ENCODE measurements around the gene TXNDC12.
"Not testable (repeated sequence)": the region's sequence is repeated elsewhere in the genome, so short reads cannot be mapped to it uniquely, and the experiment has no call there.

TXNDC12 gene

DNA sequence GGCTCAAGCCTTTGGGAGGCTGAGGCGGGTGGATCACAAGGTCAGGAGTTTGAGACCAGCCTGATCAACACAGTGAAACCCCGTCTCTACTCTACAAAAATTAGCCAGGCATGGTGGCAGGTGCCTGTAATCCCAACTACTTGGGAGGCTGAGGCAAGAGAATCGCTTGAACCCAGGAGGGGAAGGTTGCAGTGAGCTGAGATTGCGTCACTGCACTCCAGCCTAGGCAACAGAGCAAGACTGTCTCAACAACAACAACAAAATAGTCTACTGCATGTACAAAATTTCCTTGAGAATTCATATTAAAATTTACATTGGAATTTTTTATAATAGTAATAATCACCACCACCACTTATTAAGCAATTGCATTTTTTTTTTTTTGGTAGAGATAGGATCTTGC is 5.7 kb downstream of the TXNDC12 start:
- not testable (repeated sequence) for DNase-seq (ENCODE audit: low read depth in 2 of 2)

DNA sequence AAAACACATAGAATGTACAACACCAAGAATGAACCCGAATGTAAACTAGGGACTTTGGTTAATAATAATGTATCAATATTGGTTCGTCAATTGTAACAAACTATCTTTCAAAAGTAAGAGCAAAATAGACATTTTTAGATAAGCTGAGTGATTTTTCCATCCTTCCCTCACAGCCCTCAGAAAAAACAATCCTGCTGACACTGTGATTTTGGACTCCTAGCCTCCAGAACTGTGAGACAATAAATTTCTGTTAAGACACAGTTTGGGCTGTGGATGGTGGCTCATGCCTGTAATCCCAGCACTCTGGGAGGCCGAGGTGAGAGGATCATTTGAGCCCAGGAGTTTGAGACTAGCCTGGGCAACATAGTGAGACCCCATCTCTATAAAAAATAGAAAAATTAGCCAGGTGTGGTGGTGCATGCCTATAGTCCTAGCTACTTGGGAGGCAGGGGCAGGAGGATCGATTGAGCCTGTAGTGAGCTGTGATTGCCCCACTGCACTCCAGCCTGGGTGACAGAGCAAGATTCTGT is 9.3 kb downstream of the TXNDC12 start:
- not testable (repeated sequence) for DNase-seq (ENCODE audit: low read depth in 2 of 2)

DNA sequence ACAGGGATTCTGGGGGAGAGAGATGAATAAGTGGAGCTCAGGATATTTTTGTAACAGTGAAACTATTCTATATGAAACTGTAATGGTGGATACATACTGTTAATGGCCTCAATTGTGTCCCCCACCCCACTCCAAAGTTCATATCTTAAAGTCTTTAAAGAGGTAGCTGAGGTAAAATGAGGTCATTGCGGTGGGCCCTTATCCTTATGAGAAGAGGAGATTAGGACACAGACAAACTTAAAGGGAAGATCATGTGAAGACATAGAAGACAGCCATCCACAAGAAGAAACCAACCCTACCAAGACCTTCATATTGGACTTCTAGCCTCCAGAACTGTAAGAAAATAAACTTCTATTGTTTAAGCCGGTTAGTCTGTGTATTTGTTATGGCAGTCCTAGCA is 9.8 kb downstream of the TXNDC12 start:
- DNase-seq (ENCODE audit: low read depth in 2 of 2), result no peak

DNA sequence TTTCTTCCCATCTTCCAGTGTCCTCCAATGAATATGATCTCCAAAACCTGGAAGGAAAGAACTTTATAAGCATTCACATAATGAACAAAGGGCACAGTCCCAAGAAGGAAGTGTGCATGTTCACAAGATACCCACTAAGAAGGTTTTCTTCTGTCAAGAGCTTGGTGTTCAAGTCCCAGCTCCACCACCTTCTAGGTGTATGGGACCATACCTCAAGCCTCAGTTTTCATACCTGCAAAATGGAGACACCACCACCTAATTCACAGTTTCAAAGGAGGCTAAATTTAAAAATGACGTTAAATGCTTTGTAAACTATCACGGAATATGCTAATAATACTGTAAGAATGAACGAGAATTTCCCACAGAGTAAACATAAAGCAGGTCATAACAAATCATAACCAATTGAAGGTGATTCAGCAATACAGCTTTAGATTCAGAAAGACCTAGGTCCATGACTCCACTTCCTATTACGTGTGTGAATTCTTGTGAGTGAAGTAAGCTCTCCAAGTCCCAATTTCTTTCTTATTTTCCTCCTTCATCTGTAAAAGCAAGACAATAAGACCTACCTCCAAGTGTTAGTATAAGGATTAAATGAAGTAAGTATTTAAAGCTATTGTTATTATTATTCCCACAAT is 13.3 kb downstream of the TXNDC12 start:
- no peak for DNase-seq (ENCODE audit: low read depth in 2 of 2)

DNA sequence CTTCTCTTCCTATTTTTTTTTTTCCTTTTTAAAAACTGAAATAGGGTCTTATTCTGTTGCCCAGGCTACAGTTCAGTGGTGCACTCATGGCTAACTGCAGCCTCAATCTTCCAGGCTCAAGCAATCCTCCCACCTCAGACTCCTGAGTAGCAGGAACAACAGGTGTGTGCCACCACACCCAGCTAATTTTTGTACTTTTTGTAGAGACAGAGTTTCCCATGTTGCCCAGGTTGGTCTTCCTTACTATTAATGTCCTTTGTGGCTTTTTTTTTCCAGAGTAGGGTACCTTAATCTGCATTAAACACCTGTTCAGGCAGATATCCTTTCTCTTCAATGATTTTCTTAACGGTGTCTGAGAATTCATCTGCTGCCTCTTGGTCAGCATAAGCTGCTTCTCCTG is 17.1 kb downstream of the TXNDC12 start:
- DNase-seq (ENCODE audit: low read depth in 2 of 2), result no peak

DNA sequence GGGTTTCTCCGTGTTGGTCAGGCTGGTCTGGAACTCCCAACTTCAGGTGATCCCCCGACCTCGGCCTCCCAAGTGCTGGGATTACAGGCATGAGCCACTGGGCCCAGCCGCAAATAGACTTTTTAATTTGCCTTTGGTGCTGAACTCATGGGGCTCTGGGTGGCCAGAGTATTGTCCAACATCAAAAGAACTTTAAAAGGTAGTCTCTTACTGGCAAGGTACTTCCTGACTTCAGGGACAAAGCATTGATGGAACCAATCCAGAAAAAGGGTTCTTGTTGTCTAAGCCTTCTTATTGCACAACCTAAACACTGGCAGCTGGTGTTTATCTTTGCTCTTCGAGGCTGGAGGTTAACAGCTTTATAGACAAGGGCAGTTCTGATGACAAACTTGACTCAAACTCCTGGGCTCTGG is 17.6 kb downstream of the TXNDC12 start:
- no peak for DNase-seq (ENCODE audit: low read depth in 2 of 2)

DNA sequence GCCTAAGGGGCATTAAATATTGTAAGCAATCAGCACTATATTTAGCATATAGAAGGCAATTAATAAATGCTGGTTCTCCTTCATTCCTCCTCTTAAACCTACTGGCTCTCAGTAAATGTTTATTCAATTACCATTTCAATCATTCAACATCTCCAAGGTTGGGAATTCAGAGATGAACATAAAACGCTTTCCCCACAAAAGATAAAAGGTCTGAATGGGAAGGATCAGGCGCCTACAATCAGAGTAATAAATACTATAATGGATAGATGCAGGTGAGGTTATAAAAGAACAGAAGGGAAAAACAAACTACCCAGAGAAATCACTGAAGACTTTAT is 21.0 kb downstream of the TXNDC12 start:
- no peak for DNase-seq (ENCODE audit: low read depth in 2 of 2)

DNA sequence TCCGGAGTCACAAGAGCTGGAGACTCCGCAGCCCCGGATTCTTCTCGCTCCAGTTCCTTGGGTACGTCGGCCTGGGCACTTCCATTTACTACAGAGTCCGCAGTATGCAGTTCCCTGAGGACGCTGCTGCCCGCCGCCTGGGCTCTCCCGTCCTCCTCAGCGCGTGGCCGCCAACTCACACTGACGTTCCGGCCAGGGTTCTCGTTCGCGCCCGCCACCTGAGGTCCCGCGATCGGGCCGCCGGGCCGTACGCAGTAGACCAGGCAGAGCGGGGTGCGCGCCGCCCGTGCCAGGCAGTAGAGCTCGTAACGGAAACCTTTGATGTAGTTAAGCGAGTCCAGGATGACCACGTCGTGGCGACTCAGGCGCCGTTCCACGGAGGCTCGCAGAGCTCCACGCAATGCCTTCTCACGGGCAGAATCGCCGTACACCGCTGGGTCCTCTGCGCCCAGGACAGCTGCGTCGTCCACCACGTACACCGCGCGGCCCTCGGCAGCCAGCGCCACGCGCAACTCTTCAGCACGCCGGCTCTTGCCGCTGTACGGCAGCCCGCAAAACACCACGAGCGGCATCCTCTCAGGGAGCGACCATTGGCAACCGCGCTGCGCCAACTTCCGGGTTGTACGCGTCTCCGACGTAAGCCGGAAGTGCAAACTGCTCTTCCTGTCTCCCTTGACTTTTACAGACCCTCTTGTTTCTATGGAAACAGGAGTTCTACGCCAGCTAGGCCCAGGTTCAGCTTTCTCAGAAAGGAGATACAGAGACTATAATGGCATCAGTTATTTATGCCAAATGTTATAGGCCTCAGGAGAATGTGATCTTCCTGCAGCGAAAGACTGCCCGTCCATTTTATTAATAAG is 21.6 kb downstream of the TXNDC12 start, which contains the start of gene KTI12:
Gene KTI12, minus strand, starts transcription at position 621 of the 860 bp plus-strand sequence. Its CDS starts 49 bp downstream, at position 572.
- peak; percentile 72 to 78 for DNase-seq (ENCODE audit: low read depth in 2 of 2)

DNA sequence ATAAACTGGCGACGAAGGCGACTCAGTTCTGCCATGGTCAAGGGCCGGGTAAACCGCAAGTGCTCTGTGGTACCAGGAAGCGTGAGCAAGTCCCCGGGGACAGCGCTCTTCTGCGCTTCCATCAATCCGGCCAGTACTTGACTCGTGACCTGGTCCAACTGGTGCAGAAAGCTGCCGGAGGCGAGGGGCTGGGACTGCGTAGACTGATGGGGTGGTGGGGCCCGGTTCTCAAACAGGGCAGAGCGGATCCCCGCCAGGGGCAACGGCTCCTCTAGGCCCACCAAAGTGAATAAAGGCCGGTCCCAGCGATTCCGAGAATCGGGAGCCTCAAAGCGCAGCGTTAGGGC is 22.2 kb downstream of the TXNDC12 start:
- peak in 1 of 2 experiments; percentile 5 for DNase-seq (ENCODE audit: low read depth in 2 of 2)

DNA sequence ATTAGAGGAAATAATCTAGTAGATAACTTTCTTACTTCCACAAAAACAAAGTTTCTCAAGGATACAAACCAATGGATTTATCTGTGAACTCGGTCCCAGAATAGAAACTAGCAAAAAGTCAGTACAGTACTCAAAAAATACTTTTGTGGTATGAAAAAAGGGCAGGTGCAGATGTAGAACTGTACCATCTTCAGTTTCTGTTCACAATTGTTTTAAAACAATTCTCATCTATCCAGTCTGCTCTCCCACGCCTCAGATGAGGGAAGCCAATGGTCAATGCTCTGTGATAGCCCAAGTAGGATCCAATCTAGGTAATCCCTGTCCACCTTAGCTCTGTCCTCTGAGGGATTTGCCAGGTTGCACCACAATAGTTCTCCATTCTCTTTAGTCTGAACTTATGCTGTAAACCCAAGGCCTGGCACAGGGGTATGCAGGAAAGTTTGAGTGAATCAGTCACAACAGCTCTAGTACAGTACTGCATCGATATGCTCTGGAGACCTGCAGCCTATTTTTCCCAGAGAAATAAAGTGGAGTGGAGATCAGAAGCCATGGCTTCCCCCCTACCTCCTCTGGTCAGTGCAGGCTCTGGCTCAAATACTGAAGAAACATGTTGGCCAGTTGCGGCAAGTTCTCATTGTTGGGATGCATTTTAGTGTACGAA is 22.7 kb downstream of the TXNDC12 start:
- DNase-seq (ENCODE audit: low read depth in 2 of 2), result no peak

DNA sequence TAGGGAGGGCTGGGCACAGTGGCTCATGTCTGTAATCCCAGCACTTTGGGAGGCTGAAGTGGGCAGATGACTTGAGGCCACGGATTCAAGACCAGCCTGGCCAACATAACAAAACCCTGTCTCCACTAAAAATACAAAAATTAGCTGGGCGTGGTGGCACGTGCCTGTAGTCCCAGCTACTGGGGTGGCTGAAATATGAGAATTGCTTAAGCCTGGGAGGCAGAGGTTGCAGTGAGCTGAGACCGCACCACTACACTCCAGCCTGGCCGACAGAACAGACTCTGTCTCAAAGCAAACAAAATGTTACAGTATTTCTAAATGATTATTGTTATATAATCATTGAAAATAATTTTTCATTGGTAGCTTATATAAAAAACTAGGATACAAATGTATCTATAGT is 26.2 kb downstream of the TXNDC12 start:
- not testable (repeated sequence) for DNase-seq (ENCODE audit: low read depth in 2 of 2)

DNA sequence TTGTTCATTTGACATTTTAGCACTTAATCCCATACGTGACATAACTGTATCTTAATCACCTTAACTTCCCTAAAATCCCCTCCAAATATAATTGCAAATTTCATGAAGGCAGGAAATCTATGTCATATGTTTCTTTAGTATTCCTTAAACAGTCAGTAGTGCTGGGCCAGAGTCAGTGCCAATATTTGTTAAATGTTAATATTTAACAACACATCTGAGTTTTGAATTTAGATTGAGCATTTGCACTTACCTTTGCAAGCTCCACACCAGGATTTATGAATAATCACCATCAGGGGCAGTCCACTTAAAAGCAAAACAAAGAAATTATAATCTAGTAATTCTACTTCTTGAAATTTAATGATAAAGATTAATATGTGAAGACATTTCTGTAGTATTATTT is 26.7 kb downstream of the TXNDC12 start:
- no peak for DNase-seq (ENCODE audit: low read depth in 2 of 2)

DNA sequence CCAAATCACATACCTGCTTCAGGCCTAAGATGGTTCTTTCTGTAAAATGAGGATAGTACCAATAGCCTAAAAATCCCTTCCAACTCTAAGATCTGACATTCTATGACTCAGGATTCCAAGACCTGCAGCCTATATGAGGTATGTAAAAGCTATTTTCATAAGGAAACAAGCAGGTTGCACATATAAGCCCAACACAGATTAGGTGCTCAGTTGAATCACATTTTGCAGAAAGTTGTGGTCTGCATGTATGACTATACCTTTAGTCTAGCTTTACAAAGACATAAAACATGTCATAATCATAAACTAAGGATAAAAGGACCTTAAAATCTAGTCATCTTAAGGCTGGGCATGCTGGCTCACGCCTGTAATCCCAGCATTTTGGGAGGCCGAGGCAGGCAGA is 28.7 kb downstream of the TXNDC12 start:
- no peak for DNase-seq (ENCODE audit: low read depth in 2 of 2)

DNA sequence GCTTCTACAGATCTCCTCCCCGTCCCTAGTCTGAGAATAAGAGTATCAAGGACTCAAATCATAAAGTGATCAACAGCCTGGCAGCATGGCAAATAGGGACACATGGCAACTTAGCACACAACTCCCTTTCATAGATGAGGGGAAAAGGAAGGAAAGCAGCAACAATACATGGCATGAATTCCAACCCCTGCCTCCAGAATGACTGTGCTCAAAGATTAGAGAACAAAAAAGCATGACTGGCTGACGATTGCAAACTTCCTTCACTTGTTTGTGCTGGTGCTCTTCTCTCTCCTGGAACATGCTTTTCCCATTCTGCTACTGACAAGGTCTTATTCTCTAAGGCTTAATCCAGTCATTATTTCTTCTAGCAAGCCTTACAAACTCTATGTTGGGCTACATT is 32.9 kb downstream of the TXNDC12 start:
- DNase-seq (ENCODE audit: low read depth in 2 of 2), result no peak

DNA sequence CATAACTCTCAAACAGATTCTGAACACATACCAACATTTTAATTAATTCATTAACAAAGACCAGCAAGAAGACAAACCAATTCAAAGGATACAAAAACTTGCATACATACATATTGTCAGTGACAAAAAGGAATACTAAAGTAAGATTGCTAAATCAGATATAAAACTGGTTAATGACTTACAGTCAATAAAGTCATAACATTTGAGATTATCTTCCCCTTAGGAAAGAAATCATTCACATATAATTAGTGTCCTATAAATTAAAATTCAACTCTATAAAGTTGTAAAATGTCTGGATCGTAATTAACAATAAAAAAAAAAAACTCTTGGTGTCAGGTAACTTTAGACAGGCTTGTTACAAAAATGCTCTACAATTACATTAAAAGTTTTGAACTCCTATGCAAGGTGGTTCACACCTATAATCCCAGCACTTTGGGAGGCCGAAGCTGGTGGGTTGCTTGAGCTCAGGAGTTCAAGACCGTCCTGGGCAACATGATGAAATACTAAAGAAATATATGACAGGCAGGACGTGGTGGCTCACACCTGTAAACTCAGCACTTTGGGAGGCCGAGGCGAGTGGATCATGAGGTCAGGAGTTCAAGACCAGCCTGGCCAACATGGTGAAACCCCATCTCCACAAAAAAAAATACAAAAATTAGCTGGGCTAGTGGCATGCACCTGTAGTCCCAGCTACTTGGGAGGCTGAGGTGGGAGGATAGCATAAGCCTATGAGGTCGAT is 46.8 kb downstream of the TXNDC12 start:
- no peak for DNase-seq (ENCODE audit: low read depth in 2 of 2)

DNA sequence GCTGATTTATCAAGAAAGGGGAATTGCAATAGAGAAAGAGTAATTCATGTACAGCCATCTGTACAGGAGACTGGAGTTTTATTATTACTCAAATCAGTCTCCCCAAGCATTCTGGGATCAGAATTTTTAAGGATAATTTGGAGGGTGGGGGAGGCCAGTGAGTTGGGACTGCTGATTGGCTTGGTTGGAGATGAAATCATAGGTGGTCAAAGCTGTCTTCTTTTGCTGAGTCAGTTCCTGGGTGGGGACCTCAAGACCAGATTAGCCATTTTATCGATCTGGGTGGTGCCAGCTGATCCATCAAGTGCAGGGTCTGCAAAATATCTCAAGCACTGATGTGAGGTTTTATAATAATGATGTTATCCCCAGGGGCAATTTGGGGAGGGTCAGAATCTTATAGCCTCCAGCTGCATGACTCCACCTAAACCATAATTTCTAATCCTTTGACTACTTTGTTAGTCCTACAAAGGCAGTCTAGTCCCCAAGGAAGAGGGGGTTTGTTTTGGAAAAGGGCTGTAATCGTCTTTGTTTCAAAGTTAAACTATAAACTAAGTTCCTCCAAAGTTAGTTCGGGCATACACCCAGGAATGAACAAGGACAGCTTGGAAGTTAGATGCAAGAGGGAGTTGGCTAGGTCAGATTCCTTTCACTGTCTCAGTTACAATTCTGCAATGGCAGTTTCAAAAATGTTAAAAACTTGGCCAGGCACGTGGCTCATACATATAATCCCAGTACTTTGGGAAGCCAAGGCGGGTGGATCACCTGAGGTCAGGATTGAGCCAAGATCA is 47.6 kb downstream of the TXNDC12 start:
- DNase-seq (ENCODE audit: low read depth in 2 of 2), result no peak

DNA sequence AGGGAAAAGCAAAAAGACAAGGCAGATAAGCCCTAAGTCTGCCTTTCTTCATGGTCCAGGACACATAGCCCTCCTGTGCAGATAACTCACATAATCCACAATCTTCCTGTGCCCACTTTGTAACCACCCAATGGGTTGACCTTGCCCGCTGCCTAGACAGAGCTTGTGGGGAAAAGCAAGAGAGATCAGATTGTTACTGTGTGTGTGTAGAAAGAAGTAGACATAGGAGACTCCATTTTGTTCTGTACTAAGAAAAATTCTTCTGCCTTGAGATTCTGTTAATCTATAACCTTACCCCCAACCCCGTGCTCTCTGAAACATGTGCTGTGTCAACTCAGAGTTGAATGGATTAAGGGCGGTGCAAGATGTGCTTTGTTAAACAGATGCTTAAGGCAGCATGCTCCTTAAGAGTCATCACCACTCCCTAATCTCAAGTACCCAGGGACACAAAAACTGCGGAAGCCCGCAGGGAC is 48.9 kb downstream of the TXNDC12 start:
- DNase-seq (ENCODE audit: low read depth in 2 of 2), result not testable (repeated sequence)

DNA sequence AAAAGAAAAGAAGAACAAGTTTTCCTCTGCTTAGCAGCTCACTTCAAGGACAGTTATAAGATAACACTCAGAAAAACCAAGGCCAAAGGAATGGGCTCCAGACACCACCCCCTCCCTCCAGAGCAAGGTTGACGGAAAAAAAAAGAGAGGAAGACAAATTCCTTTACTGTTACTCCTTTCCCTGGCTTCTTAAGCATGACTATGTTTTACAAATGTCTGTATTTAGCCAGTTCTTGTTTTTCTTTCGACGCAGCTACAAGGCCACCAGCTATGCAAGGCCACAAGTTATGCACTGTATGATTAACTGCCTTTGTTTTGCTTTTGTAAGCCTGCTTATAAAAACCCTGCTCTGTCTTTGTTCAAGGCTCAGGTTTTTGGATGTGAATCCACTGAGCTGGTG is 49.4 kb downstream of the TXNDC12 start:
- DNase-seq (ENCODE audit: low read depth in 2 of 2), result not testable (repeated sequence)

DNA sequence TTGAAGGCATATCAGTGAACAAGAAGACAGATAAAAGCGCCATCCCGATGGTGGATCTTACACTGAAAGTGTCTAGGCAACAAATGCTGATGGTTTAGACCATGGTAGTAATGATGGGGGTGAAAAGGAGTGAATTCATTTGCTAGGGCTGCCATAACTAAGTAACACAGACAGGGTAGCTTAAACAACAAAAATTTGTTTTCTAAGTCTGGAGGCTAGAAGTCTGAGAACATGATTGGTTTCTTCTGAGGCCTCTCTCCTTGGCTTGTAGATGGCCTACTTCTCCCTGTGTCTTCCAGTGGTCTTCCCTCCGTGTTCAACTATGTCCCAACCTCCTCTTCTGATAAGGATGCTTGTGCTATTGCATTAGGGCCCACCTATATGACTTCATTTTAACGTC is 51.1 kb downstream of the TXNDC12 start:
- DNase-seq (ENCODE audit: low read depth in 2 of 2), result no peak

DNA sequence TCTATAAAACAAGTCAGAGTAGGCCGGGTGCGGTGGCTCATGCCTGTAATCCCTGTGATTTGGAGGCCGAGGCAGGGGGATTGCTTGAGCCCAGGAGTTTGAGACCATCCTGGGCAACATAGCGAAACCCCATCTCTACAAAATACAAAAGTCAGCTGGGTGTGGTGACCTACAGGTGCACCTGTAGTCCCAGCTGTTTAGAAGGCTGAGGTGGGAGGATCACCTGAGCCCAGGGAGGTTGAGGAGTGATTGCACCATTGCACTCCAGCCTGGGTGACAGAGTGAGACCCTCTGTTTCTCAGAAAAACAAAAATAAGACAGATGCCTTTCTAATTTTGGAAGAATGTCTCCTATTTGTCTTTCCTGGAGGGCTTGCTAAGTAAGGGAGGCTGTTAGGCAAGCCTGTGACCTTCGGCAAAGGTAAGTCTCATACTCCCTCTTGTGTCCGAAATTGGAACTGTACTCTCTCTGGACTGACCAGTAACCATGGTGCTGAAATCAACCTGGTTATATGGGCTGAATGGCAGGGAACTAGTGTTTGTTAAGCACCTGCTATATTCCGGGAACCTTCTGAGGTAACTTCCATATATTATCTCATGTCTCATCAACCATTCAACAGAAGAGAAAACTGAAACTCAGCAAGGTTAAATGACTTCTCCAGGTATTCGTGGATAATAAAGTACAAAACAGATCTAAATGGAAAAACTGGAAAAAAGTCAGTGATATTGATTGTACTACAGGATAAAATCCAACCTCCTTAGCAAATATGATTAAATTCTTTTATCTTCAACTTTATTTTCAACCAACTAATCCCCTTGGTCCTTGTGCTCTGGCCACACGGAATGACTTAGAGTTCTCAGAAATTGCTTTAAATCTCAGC is 52.7 kb downstream of the TXNDC12 start:
- DNase-seq (ENCODE audit: low read depth in 2 of 2), result no peak
